PC-9 (cell line): Measurements from ENCODE around the gene OR51B4. TPM values are rescaled to one million over a fixed set of nuclear protein-coding genes. Genes with fewer than 3 reads are reported as not detected.
"Not testable (repeated sequence)": the region's sequence is repeated elsewhere in the genome, so short reads cannot be mapped to it uniquely, and the experiment has no call there.

Experiments
- BruUV-seq: library from RNA; stranded (reverse); fragments of 400-500 nt; replicated peaks from 2 replicates; lab custom pipeline; 2021; lab: Mats Ljungman, UMichigan
- CTCF ChIA-PET: fragments of 300-600 bp; sonication (Branson Sonifier 250); formaldehyde crosslinking; loops from one replicate; lab custom pipeline; 2022; ENCODE audit warnings: antibody characterized with exemption; lab: Charles Lee
- POLR2A ChIA-PET: fragments of 300-600 bp; sonication (Branson Sonifier 250); formaldehyde crosslinking; loops from one replicate; lab custom pipeline; 2022; ENCODE audit warnings: antibody characterized with exemption; ENCODE audit not compliant: unreplicated experiment; lab: Charles Lee
- DNase-seq, 2 experiments: peaks; one replicate each; pipeline versions ENCODE4 v3.0.0 to v3.0.0-alpha.2; 2015 to 2022; ENCODE audit warnings: mixed read lengths in 1 of 2
- H2AFZ ChIP-seq: fragments of 200-600 bp; sonication (generic); 2 replicates; pipeline ENCODE4 v1.8.1; 2017; ENCODE audit warnings: antibody characterized with exemption
- H3F3A ChIP-seq: fragments of 200-600 bp; sonication (generic); 2 replicates; pipeline ENCODE4 v1.8.1; 2017; ENCODE audit warnings: antibody characterized with exemption, mild to moderate bottlenecking, low read depth; ENCODE audit not compliant: insufficient read depth
- H3K27ac ChIP-seq: fragments of 200-600 bp; sonication (generic); 2 replicates; pipeline ENCODE4 v1.6.1; 2016; ENCODE audit warnings: mixed run types
- H3K27me3 ChIP-seq: fragments of 200-600 bp; sonication (generic); 2 replicates; pipeline ENCODE4 v1.6.1; 2016; ENCODE audit warnings: low read depth, mixed run types; ENCODE audit not compliant: insufficient read depth
- H3K36me3 ChIP-seq: fragments of 200-600 bp; sonication (generic); 2 replicates; pipeline ENCODE4 v1.6.1; 2016; ENCODE audit warnings: low read depth, mixed run types
- H3K4me1 ChIP-seq: fragments of 200-600 bp; sonication (generic); replicated peaks from 2 replicates; pipeline ENCODE4 v1.6.1; 2016; ENCODE audit warnings: mixed run types; ENCODE audit not compliant: insufficient read depth
- H3K4me2 ChIP-seq: fragments of 200-600 bp; sonication (generic); 2 replicates; pipeline ENCODE4 v1.6.1; 2017; ENCODE audit warnings: mixed run types
- H3K4me3 ChIP-seq: fragments of 200-600 bp; sonication (generic); 2 replicates; pipeline ENCODE4 v1.6.1; 2016; ENCODE audit warnings: mixed run types
- H3K79me2 ChIP-seq: fragments of 200-600 bp; sonication (generic); 2 replicates; pipeline ENCODE4 v1.6.1; 2017; ENCODE audit warnings: low read depth, mixed run types
- H3K9me2 ChIP-seq: fragments of 200-600 bp; sonication (generic); 2 replicates; pipeline ENCODE4 v1.8.1; 2017; ENCODE audit warnings: mild to moderate bottlenecking; ENCODE audit not compliant: insufficient read depth
- H3K9me3 ChIP-seq: fragments of 200-600 bp; sonication (generic); 2 replicates; pipeline ENCODE4 v1.8.1; 2016; ENCODE audit warnings: low read depth; ENCODE audit not compliant: insufficient read depth
- H4K20me1 ChIP-seq: fragments of 200-600 bp; sonication (generic); 2 replicates; pipeline ENCODE4 v1.8.1; 2017; ENCODE audit not compliant: insufficient read depth
- CTCF ChIP-seq: fragments of 200-600 bp; sonication (generic); conservative IDR thresholded peaks from 2 replicates; pipeline ENCODE4 v1.6.1; 2017; ENCODE audit warnings: mixed run types, antibody characterized with exemption, mild to moderate bottlenecking, moderate library complexity
- EZH2 ChIP-seq: fragments of 200-600 bp; sonication (generic); IDR thresholded peaks from 2 replicates; pipeline ENCODE4 v1.8.0; 2017; ENCODE audit warnings: antibody characterized with exemption, low read depth
- intact Hi-C: fragments of 100-400 bp; cut with micrococcal nuclease; formaldehyde crosslinking; loops from one replicate; pipeline ENCODE4 v1.10.0; 2022; ENCODE audit not compliant: unreplicated experiment
- total RNA-seq: library from RNA; stranded (reverse); gene quantifications from 2 replicates; pipeline ENCODE4 v1.2.3, GENCODE V29; 2021

Gene OR51B4
- total RNA-seq, 1 experiment from 2014 or later = not detected

- Histone ChIP-seq H3K27ac (no peak within 1 kb of the TSS), H2AFZ (no peak within 1 kb of the TSS), H3K36me3 (no peaks in the 10 kb centered on the region), H3K4me3 (no peak within 1 kb of the TSS), H3K79me2 (no peaks in the 10 kb centered on the region), H3K4me1 (no peaks in the 10 kb centered on the region), H3K9me2 (no peaks in the 10 kb centered on the region), H3K9me3 (no peaks in the 10 kb centered on the region), H3F3A (no peaks in the 10 kb centered on the region), H3K27me3 (no peaks in the 10 kb centered on the region), H4K20me1 (no peaks in the 10 kb centered on the region), H3K4me2 (no peak within 1 kb of the TSS)
- ChIA-PET POLR2A (no interaction called here), CTCF (no interaction called here)
- TF ChIP-seq EZH2 (no peak), CTCF (no peak)
- BruUV-seq = no TSS peak
- no peak for DNase-seq
- intact Hi-C loops = no loop called here
Measured at GRCh38 chr11:5324197-5324596, 22.5 kb upstream of the OR51B4 start, which contains the start of gene OR51B2. Gene OR51B2, minus strand, starts transcription at chr11:5324297. Its CDS starts 0 bp downstream, at chr11:5324297.

GRCh38 chr11:5317292-5317691 is 15.5 kb upstream of the OR51B4 start:
- Histone ChIP-seq H4K20me1 (no peaks in the 10 kb centered on the region), H3K36me3 (no peaks in the 10 kb centered on the region), H3F3A (no peaks in the 10 kb centered on the region), H3K4me1 (no peaks in the 10 kb centered on the region), H3K4me3 (no peak overlapping the region), H3K27me3 (no peaks in the 10 kb centered on the region), H3K4me2 (no peak overlapping the region), H3K27ac (no peak overlapping the region), H3K9me3 (no peaks in the 10 kb centered on the region), H3K79me2 (no peaks in the 10 kb centered on the region), H2AFZ (no peak overlapping the region), H3K9me2 (no peaks in the 10 kb centered on the region)
- no TSS peak for BruUV-seq
- POLR2A ChIA-PET = no interaction called here
- intact Hi-C loops = no loop called here
- CTCF ChIA-PET = no interaction called here
- TF ChIP-seq CTCF (no peak), EZH2 (no peak)
- no peak for DNase-seq

GRCh38 chr11:5313326-5314023 is 11.7 kb upstream of the OR51B4 start:
- H3F3A ChIP-seq, H3K27ac ChIP-seq, intact Hi-C loops, H3K9me2 ChIP-seq, H4K20me1 ChIP-seq, BruUV-seq, DNase-seq, H3K9me3 ChIP-seq, CTCF ChIA-PET, H3K4me1 ChIP-seq, POLR2A ChIA-PET, H3K27me3 ChIP-seq, H3K4me2 ChIP-seq, H3K79me2 ChIP-seq, H3K36me3 ChIP-seq, H2AFZ ChIP-seq, H3K4me3 ChIP-seq: not testable (repeated sequence)

- no peaks in the 10 kb centered on the region for H3K27me3 ChIP-seq
- no peak overlapping the region for H3K27ac ChIP-seq
- no peaks in the 10 kb centered on the region for H3K36me3 ChIP-seq
- ChIA-PET POLR2A (no interaction called here), CTCF (no interaction called here)
- no peak for TF ChIP-seq EZH2
- no peak for TF ChIP-seq CTCF
- no peaks in the 10 kb centered on the region for H3K9me2 ChIP-seq
- H3F3A ChIP-seq = no peaks in the 10 kb centered on the region
- H2AFZ ChIP-seq = no peak overlapping the region
- no peaks in the 10 kb centered on the region for H4K20me1 ChIP-seq
- no peak for DNase-seq
- H3K79me2 ChIP-seq = no peaks in the 10 kb centered on the region
- no peaks in the 10 kb centered on the region for H3K9me3 ChIP-seq
- no peak overlapping the region for H3K4me2 ChIP-seq
- intact Hi-C loops = no loop called here
- BruUV-seq = no TSS peak
- no peak overlapping the region for H3K4me3 ChIP-seq
- H3K4me1 ChIP-seq = no peaks in the 10 kb centered on the region
Measured at GRCh38 chr11:5310423-5310822, 8.7 kb upstream of the OR51B4 start.
